ENCODE data around the gene KCNJ16. TPM values are rescaled to one million over a fixed set of nuclear protein-coding genes. Genes with fewer than 3 reads are reported as not detected.

Gene KCNJ16
- total RNA-seq, 4 donors from 2014 or later, result 0.44 TPM; not detected in 3

- Histone ChIP-seq H3K27me3 (no peaks in the 10 kb centered on the region), H3K9me3 (no peaks in the 10 kb centered on the region), H3K27ac (no peak overlapping the region), H3K4me1 (peaks cover 0 to 7% (median 0%) of the 10 kb centered on the region in 3 donors), H3K36me3 (no peaks in the 10 kb centered on the region), H3K4me3 (no peak overlapping the region)
- intact Hi-C loops (cut with DNase I), result no loop called here
- WGBS, 2 donors, result 95 to 96% methylated on average over 23 of the region's 23 CpGs
- no peak for DNase-seq
- no peak for TF ChIP-seq POLR2A (IDR thresholded peaks at IDR 0.05)
- no peak for TF ChIP-seq CTCF (IDR thresholded peaks at IDR 0.05)
Observed at GRCh38 chr17:70128727-70129238, 53.8 kb downstream of the KCNJ16 start.

GRCh38 chr17:70130289-70130688 lies 55.3 kb downstream of the KCNJ16 start:
- no peak for TF ChIP-seq POLR2A (IDR thresholded peaks at IDR 0.05)
- TF ChIP-seq CTCF (IDR thresholded peaks at IDR 0.05), result no peak
- Histone ChIP-seq H3K36me3 (no peaks in the 10 kb centered on the region), H3K27me3 (no peaks in the 10 kb centered on the region), H3K9me3 (no peaks in the 10 kb centered on the region), H3K4me3 (no peak overlapping the region), H3K27ac (no peak overlapping the region), H3K4me1 (peaks cover 0 to 6% (median 0%) of the 10 kb centered on the region in 3 donors)
- intact Hi-C loops (cut with DNase I), result no loop called here
- no peak for DNase-seq
- WGBS, 2 donors, result 69 to 75% methylated on average over 3 of the region's 3 CpGs

- no peaks in the 10 kb centered on the region for H3K27me3 ChIP-seq
- intact Hi-C loops (cut with DNase I), result no loop called here
- no peak for DNase-seq
- no peak overlapping the region for H3K4me3 ChIP-seq
- no peaks in the 10 kb centered on the region for H3K9me3 ChIP-seq
- H3K36me3 ChIP-seq, result no peaks in the 10 kb centered on the region
- 94 to 95% methylated on average over 11 of the region's 11 CpGs for WGBS, 2 donors
- no peak overlapping the region for H3K27ac ChIP-seq
- TF ChIP-seq CTCF (IDR thresholded peaks at IDR 0.05), result no peak
- no peak for TF ChIP-seq POLR2A (IDR thresholded peaks at IDR 0.05)
- peaks cover 7 to 22% (median 12%) of the 10 kb centered on the region in 3 donors for H3K4me1 ChIP-seq
Observed at GRCh38 chr17:70132505-70132904, 57.5 kb downstream of the KCNJ16 start.

GRCh38 chr17:70134042-70134441 lies 59.0 kb downstream of the KCNJ16 start:
- 86 to 87% methylated on average over 8 of the region's 8 CpGs for WGBS, 2 donors
- H3K36me3 ChIP-seq, result no peaks in the 10 kb centered on the region
- H3K27me3 ChIP-seq, result no peaks in the 10 kb centered on the region
- no peak overlapping the region for H3K27ac ChIP-seq
- no peaks in the 10 kb centered on the region for H3K9me3 ChIP-seq
- no peak for TF ChIP-seq CTCF (IDR thresholded peaks at IDR 0.05)
- no peak for TF ChIP-seq POLR2A (IDR thresholded peaks at IDR 0.05)
- intact Hi-C loops (cut with DNase I), result no loop called here
- peaks cover 18 to 37% (median 19%) of the 10 kb centered on the region in 3 donors for H3K4me1 ChIP-seq
- no peak overlapping the region for H3K4me3 ChIP-seq
- DNase-seq, result no peak

- Histone ChIP-seq H3K27me3 (no peaks in the 10 kb centered on the region), H3K36me3 (no peaks in the 10 kb centered on the region), H3K9me3 (no peaks in the 10 kb centered on the region), H3K27ac (no peak overlapping the region), H3K4me3 (no peak overlapping the region), H3K4me1 (peaks cover 18 to 44% (median 22%) of the 10 kb centered on the region in 3 donors)
- no peak for TF ChIP-seq CTCF (IDR thresholded peaks at IDR 0.05)
- no peak for TF ChIP-seq POLR2A (IDR thresholded peaks at IDR 0.05)
- no peak for DNase-seq
- intact Hi-C loops (cut with DNase I), result no loop called here
- 75 to 100% methylated on average over 1 of the region's 1 CpG for WGBS, 2 donors
Observed at GRCh38 chr17:70134777-70135176, 59.8 kb downstream of the KCNJ16 start.

Measured in esophagus squamous epithelium (tissue), 5 donors.